ENCODE results near the gene DCBLD1.

DNA sequence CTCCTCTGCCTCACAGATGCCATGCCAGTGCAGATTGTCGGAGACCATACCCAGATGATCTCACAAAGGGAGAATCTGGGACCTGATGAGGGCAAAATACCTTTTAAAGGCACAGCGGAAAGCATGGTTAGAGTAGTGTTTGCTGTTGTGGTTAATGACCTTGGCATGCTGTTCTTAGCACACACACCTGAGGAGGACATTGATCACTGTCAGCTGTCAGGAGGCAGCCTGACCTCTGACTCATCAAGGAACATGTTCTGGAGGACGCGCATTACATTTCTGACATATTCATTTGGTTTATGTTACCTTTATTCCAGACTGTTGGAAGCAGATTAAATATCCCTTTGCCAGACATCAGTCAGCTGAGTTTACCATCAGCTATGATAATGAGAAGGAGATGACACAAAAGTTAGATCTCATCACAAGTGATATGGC is 62.7 kb downstream of the DCBLD1 start:
- TF ChIP-seq, protein P1, sequence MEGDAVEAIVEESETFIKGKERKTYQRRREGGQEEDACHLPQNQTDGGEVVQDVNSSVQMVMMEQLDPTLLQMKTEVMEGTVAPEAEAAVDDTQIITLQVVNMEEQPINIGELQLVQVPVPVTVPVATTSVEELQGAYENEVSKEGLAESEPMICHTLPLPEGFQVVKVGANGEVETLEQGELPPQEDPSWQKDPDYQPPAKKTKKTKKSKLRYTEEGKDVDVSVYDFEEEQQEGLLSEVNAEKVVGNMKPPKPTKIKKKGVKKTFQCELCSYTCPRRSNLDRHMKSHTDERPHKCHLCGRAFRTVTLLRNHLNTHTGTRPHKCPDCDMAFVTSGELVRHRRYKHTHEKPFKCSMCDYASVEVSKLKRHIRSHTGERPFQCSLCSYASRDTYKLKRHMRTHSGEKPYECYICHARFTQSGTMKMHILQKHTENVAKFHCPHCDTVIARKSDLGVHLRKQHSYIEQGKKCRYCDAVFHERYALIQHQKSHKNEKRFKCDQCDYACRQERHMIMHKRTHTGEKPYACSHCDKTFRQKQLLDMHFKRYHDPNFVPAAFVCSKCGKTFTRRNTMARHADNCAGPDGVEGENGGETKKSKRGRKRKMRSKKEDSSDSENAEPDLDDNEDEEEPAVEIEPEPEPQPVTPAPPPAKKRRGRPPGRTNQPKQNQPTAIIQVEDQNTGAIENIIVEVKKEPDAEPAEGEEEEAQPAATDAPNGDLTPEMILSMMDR (IDR thresholded peaks at IDR 0.05) = no peak
- no peak for TF ChIP-seq POLR2A (IDR thresholded peaks at IDR 0.05)
